Stimulated activated naive CD4-positive, alpha-beta T cell treated with Interleukin-2 at 50 U/mL for 16 hours (primary cell): ENCODE data around the gene ABHD18.

Experiments used
- DNase-seq: peaks from one replicate; lab custom pipeline; 2025; lab: John Stamatoyannopoulos, UW

Gene ABHD18

GRCh38 chr4:128068918-128069317 is 103.7 kb downstream of the ABHD18 start:
- no peak for DNase-seq

GRCh38 chr4:128076464-128076863 is 111.3 kb downstream of the ABHD18 start:
- no peak for DNase-seq
